IPS-NIHi7 (cell line): ENCODE results near the gene NRDC.

ENCODE experiments used
- DNase-seq: peaks from one replicate; pipeline ENCODE4 v3.0.0; 2012; ENCODE audit warnings: mixed read lengths; ENCODE audit errors: extremely low spot score

NRDC gene

DNA sequence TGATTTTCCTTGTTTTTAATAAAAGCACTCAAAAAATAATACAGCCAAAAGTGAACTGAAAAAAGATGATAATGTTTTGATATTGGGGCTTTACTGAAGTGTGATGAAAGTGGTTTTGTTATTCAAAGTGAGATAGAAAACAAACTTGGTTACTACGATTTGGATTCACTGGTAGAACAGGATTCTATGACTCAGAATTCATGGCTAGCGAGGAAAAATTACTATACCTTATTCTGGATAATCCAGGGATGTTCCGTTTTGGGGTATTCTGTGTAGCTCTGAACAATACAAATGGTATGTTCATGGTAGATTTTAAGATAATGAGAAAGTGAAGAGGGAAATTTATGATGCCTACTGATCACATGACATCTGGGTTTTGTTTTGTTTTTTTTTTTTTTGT lies 117.7 kb downstream of the NRDC start:
- no peak for DNase-seq

DNA sequence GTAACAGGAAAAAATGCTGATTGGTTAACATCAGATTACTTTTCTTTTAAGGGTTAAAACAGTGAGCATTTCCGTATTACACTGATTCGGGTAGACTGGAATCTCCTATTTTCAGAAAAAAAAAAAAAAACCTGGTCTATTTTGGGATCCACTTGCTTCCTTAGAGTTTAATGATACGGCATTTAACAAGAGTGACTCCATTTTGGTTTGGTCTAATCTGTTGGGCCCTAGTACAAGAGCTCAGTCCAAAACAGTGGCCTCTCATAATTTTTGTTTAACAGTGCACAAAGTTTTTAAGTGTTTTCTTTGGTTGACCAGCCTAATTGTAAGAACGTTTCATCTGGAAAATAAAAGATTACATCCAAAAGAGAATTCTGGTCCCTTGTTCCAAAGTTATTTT lies 120.2 kb downstream of the NRDC start:
- DNase-seq: no peak

- DNase-seq: no peak
Measured at GRCh38 chr1:51756290-51756689, 122.2 kb downstream of the NRDC start.

DNA sequence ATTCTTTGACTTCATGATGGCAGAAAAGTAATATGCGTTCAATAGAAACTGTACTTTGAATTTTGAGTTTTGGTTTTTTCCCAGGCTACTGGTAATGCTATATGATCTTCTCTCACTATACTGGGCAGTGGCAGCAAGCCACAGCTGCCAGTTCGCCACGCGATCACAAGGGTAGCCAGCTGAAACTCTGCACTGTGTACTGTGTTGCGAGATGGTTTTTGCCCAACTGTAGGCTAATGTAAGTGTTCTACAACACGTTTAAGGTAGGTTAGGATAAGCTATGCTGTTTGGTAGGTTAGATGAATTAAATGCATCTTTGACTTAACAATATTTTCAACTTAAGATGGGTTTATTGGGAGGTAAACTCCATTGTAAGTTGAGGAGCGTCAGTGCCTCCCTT lies 123.1 kb downstream of the NRDC start:
- no peak for DNase-seq

- DNase-seq: no peak
Measured at GRCh38 chr1:51754666-51755065, 123.9 kb downstream of the NRDC start.

DNA sequence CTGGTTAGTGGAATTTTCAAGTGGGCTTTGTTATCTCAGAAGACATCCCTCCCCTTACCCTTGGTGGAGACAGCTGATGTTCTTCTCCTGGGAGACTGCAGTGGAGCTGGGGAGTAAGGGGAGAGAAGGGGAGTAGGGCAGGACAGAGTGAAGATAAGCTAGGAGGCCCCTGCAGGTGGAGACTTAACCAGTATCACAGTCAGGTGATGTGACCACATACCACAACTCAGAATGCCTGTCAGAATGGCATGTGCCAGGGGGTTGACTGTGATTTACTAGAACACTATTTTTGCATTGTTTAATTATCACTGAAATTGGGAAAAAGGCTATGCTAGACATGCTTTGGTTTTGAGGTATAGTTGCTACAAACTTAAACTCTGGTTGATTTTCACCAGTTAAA lies 124.6 kb downstream of the NRDC start:
- no peak for DNase-seq

- peak; percentile 20 for DNase-seq
Measured at GRCh38 chr1:51752073-51752948, 126.2 kb downstream of the NRDC start.

GRCh38 chr1:51750729-51751128 lies 127.8 kb downstream of the NRDC start:
- no peak for DNase-seq

- DNase-seq: no peak
Measured at GRCh38 chr1:51750218-51750617, 128.3 kb downstream of the NRDC start.

GRCh38 chr1:51749151-51749550 lies 129.4 kb downstream of the NRDC start:
- no peak for DNase-seq

- DNase-seq: no peak
Measured at GRCh38 chr1:51745304-51745570, 133.3 kb downstream of the NRDC start.

DNA sequence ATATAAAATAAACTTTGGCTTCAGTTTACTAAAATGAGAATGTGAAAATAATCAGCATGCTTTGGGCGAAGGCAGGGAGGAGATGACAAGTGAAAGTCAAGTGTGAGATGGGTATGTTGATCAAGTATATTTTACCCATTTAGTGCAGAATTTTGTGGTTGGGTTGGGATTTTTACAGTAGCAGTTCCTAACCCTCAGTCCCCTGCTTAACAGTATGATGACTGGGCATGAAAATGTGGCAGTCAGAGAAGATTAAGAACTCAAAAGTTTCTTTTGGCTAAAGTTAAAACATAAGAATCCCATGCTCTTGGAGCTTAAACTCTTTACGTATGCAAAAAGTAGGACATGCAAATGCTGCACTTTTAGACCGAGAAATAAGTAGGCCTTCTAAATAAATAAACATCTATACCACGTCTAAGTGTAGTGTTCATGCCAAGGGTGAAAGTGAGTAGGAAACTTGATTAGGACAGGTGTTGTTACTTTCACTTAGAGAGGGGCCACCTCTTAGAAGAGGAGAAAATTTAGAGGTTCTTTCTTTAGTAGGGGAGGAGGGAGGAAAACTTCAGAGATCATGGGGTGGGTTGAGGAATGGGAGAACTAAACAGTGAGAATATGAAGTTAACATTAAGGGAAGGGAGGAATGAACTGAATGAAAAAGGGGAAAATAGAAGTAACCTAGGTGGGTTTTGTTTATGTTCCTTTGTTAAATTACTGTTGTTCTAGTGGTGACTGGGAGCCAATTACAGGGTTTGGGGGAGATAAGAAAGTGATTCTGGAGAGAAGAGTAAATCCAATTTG lies 133.8 kb downstream of the NRDC start:
- no peak for DNase-seq

DNA sequence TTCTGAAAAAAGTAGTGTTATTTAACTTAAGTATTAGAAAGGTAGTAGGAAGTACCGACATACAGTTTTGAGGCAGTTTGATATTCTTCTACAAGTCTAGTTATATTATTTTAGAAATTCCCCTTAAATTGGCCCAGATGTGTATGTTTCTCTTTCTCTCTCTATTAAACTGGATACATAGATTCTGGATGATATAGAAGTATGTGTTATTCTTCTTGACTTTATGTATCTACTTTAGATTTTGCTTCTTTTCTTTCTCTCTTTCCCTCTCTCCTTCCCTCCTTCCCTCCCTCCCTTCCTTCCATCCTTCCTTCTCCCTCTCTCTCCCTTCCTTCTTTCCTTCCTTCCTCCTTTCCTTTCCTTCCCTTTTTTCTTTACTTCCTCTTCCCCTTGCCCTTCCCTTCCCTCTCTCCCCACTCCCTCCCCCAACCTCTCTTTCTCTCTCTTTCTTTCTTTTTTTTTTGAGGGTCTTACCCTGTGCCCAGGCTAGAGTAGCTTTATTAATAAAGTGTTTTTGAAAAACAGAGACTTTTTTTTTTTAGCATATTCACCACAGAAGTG lies 137.3 kb downstream of the NRDC start:
- DNase-seq: no peak

DNA sequence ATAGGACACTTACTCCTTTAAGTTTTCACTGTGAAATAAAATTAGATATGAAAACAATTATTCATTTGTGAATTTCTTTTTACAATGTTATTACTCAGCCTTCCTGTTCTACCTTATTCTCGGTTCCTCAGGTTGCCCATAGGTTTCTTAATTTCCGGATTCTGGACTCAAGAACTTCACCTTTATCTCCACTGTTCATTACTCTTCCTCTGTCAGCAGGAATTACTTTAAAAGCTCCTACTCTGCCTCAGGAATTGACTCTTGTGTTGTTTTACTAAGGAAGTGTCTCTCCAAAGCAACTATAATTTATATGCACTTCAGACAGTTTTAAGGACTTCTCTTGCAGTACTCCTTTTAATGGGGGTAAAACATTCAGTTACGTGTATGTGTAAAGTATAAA lies 137.9 kb downstream of the NRDC start:
- no peak for DNase-seq
